NCI-H146 (cell line): ENCODE data around the gene RAD51B.
A peak's percentile ranks its signal among the peaks of the same experiment; 100 is the strongest.
"Not testable (repeated sequence)": the region's sequence is repeated elsewhere in the genome, so short reads cannot be mapped to it uniquely, and the experiment has no call there.

Experiments
- DNase-seq: peaks from one replicate; lab custom pipeline; 2025; lab: John Stamatoyannopoulos, UW

The RAD51B gene

GRCh38 chr14:68176687-68177086 lies 357.1 kb downstream of the RAD51B start:
- no peak for DNase-seq

GRCh38 chr14:68177728-68178127 lies 358.1 kb downstream of the RAD51B start:
- DNase-seq: peak; percentile 9

DNA sequence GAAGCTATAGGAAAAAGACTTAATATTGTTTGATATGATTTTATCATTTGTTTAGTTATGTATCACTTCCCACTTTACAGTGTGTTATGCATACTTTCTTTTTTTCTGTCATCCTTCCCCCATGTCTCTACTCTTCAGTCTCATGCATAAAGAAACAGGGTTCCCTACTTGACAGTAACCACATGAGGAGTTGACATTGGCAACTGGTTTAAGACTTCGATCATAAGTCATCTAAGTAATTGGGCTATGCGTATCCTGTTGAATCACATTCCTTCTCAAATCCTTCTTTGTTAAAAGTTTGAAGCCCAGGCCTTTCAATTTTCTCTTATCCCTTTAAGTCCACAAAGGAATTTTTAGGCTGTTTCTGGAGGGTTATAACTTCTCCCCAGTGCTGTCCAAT lies 358.7 kb downstream of the RAD51B start:
- no peak for DNase-seq

DNA sequence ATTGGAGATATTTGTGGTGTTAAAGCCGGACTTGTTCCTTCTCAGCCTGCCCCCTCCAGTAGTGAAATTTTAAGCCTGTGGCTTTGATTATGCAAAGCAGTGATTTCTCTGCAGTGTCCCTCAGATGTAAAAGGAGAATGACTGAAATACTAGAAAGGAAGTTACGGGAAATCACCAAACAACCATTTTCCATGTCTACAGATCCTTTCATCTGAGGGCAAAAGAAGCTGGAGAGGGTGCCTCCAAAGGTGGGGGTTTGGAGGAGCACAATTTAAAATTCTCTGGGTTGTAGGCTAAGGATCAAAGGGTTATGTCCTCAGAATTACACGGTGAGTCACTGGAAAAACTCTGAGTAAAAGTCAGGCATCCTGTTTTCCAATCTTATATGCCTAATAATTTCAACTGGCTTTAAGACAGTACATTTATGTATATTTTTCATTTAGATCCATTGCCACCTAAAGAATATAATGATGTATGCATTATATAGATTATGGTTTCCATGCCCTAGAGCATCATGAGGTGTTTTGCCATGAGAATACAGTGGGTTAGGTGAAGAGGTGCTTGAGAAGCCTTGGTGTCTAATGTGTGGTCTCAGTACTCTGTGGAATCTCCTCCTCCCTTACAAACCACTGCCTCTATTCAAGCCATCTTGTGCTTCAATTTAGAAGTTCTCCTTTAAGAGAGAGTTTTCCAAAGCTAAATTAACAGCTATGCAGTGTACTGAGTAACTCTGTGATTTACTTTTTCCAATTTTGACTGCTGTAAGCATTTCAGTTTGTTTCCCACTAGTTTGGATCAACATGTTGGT lies 362.1 kb downstream of the RAD51B start:
- DNase-seq: no peak

GRCh38 chr14:68182492-68182891 lies 362.9 kb downstream of the RAD51B start:
- DNase-seq: no peak

- DNase-seq: not testable (repeated sequence)
These were observed 367.1 kb downstream of the RAD51B start for GRCh38 chr14:68186500-68187276.

GRCh38 chr14:68188174-68188573 lies 368.6 kb downstream of the RAD51B start:
- DNase-seq: no peak

- no peak for DNase-seq
These were observed 370.5 kb downstream of the RAD51B start for GRCh38 chr14:68190032-68190431.

- DNase-seq: peak; percentile 28
These were observed 372.2 kb downstream of the RAD51B start for GRCh38 chr14:68191567-68192321.

- DNase-seq: no peak
These were observed 373.4 kb downstream of the RAD51B start for GRCh38 chr14:68192935-68193334.

- DNase-seq: no peak
These were observed 374.5 kb downstream of the RAD51B start for GRCh38 chr14:68193970-68194681.

- peak; percentile 86 for DNase-seq
These were observed 375.5 kb downstream of the RAD51B start for GRCh38 chr14:68195126-68195525.

GRCh38 chr14:68198713-68199495 lies 379.3 kb downstream of the RAD51B start:
- no peak for DNase-seq

- DNase-seq: peak; percentile 31
These were observed 380.1 kb downstream of the RAD51B start for GRCh38 chr14:68199554-68200151.

DNA sequence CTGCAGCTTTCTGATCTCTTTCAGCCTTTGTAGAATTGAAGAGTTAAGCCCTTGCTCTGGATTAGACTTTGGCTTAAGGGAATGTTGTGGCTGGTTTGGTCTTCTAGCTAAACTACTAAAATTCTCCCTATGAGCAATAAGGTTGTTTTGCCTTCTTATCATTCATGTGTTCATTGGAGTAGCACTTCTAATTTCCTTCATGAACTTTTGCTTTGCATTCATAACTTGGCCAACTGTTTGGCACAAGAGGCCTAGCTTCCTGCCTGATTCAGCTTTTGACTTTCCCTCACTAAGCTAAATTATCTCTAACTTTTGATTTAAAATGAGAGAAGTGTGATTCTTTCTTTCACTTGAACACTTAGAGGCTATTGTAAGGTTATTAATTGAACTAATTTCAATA lies 384.3 kb downstream of the RAD51B start:
- no peak for DNase-seq

DNA sequence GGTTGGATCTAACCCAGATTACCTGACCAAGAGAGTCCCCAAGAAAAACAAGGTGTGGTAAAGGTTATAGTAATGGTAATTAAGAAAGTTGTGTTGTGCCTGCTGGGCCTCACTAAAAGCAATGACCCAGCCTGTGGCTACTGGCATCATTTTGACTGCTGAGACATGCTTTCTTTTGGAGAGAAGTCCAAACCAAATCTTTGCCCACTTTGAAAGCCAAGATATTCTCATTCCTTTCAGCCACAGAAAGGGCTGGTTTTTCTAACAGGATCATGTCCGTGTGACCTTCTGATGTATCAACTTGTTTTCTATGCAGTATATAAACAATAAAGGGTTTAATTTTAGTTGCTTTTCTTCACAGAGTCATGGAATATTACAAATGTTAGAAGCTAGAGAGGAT lies 388.6 kb downstream of the RAD51B start:
- no peak for DNase-seq

DNA sequence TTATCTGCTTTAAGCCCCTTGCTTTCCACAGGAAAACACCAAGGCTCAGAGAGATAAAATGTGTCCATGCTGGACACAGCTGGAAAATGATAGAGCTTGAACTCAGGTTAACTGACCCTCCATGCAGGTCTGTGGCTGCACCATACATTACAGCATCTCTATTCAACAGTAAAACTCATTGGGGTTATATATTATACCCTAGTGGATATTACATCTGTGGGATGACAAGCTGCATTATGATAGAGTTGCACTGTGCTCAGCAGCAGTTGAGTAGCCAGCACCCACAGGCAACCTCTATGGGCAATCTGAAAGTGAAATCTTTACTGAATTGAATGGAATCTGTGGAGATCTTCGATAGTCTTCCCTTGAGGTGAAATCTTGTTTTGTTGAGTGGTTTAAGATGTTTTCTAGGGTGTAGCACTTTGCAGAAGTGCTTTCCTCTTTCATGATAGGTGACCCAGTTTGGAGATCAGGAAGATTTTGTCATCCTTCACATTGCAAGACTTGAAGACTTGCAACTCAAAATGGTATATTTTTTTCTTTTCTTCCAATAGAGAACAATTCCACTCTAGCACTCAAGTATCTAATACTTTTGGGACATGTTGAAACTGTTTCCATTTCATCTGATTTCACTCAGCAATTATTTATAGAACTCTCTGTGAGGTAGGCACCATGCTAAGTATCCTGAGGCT lies 389.2 kb downstream of the RAD51B start:
- DNase-seq: no peak

DNA sequence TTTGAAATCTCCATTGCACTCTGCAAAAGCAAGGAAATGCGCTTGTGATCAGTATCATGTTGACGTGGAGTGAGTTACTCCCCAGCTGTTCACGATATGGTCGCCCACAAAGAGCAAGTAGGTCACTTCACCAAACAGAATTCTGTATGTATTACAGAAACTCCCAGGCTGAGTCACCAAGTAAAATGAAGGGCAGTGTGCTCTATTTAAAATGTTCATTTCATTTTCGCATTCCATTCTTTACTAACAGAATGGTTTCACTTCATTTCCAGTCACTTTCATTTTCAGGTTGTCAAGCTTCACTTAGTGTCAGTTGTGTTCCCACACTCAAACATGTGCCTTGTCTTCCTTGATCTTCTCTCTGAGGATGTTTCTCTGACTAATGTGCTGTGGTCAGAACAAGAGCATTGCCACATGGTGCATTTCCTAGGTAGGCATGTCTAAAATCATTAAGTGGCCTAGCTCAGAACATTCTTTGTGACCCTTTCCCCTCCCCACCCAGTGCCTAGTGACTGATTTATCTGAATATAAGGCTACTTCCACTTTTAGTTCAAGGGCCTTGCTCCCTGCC lies 391.2 kb downstream of the RAD51B start:
- DNase-seq: no peak

DNA sequence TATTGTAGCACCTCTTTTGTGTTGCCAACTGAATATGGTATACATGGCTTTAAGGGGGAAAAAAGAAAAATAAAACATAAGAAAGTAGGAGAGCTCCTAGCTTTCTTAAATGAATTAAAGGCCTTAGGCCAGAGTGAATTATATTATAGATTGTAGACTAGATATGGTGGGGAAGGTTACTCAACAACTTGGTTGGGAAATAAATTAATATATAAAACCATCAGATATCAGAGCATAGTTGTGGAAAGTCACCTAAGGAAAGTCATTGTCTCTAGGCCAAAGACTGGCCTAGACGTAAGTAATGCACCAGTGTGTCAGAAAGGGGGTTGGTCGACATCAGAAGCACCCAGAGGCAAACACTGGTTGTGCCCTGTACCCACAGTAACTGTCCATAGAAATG lies 391.8 kb downstream of the RAD51B start:
- no peak for DNase-seq

GRCh38 chr14:68211886-68212285 lies 392.3 kb downstream of the RAD51B start:
- no peak for DNase-seq
